Measurements from ENCODE around the gene NR4A1.

GRCh38 chr12:52058631-52059361 is 7.6 kb downstream of the NR4A1 start:
- TF ChIP-seq MCM7 (IDR thresholded peaks at IDR 0.05) (no peak), RB1 (IDR thresholded peaks at IDR 0.05; ENCODE audit: low read depth) (no peak), YY1 (IDR thresholded peaks at IDR 0.05; ENCODE audit: borderline replicate concordance in 1 of 3, control insufficient read depth in 1 of 3, extremely low read depth in 1 of 3, insufficient read depth in 3 of 3, insufficient read length in 1 of 3, insufficient replicate concordance in 2 of 3, low read depth in 1 of 3, low read length in 2 of 3) (no peak), E2F4 (CRISPR knock-in tag; IDR thresholded peaks at IDR 0.05; ENCODE audit: low read depth) (no peak), GABPA (tag; conservative IDR thresholded peaks at IDR 0.05; ENCODE audit: low read depth) (no peak), RBM22 (IDR thresholded peaks at IDR 0.05; ENCODE audit: low read depth, low read length, poor library complexity, severe bottlenecking) (no peak)
- TF ChIP-seq, protein P1, sequence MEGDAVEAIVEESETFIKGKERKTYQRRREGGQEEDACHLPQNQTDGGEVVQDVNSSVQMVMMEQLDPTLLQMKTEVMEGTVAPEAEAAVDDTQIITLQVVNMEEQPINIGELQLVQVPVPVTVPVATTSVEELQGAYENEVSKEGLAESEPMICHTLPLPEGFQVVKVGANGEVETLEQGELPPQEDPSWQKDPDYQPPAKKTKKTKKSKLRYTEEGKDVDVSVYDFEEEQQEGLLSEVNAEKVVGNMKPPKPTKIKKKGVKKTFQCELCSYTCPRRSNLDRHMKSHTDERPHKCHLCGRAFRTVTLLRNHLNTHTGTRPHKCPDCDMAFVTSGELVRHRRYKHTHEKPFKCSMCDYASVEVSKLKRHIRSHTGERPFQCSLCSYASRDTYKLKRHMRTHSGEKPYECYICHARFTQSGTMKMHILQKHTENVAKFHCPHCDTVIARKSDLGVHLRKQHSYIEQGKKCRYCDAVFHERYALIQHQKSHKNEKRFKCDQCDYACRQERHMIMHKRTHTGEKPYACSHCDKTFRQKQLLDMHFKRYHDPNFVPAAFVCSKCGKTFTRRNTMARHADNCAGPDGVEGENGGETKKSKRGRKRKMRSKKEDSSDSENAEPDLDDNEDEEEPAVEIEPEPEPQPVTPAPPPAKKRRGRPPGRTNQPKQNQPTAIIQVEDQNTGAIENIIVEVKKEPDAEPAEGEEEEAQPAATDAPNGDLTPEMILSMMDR (IDR thresholded peaks at IDR 0.05 in 2 of 3, conservative IDR thresholded peaks at IDR 0.05 in 1 of 3; ENCODE audit: insufficient read depth in 2 of 3, low read depth in 1 of 3, low read length in 3 of 3), result no peak

Measured in K562 (cell line).